ENCODE results near the gene ARRDC3. TPM values are rescaled to one million over a fixed set of nuclear protein-coding genes. Genes with fewer than 3 reads are reported as not detected.

Gene ARRDC3
- total RNA-seq, 1 experiment from 2014 or later: 41.6 TPM

DNA sequence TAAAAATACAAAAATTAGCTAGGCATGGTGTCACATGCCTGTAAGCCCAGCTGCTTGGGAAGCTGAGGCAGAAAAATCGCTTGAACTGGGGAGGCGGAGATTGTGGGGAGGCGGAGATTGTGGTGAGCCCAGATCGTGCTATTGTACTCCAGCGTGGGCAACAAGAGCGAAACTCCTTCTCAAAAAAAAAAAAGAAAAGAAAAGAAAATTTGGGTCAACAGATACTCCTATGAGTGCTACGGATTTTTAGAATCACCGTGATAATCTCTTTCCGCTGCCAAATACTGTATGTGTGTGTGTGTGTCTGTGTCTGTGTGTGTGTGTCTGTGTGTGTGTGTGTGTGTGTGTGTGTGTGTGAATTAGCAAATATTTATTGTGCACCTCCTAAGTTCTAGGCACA is 64.4 kb downstream of the ARRDC3 start:
- H3K9me3 Mint-ChIP-seq (ENCODE audit: unreplicated experiment): no peaks in the 10 kb centered on the region
- no peaks in the 10 kb centered on the region for H3K27me3 Mint-ChIP-seq (ENCODE audit: insufficient read depth, unreplicated experiment)
- H3K36me3 Mint-ChIP-seq (ENCODE audit: insufficient read depth, unreplicated experiment): no peaks in the 10 kb centered on the region
- no TSS peak for BruUV-seq (replicated peaks)
- intact Hi-C loops (cut with micrococcal nuclease): no loop called here
- no peak overlapping the region for H3K27ac Mint-ChIP-seq (ENCODE audit: low read depth, unreplicated experiment)
- H3K4me1 Mint-ChIP-seq (ENCODE audit: insufficient read depth, unreplicated experiment): peaks cover 8% of the 10 kb centered on the region
- ChIA-PET POLR2A (interaction anchor here (0.9 to 1.4 kb wide), 2 partner anchors 18 to 62 kb away, joined by 3 to 4 read pairs; no protein-coding TSS in a partner anchor), CTCF (no interaction called here)
- TF ChIP-seq, protein P1, sequence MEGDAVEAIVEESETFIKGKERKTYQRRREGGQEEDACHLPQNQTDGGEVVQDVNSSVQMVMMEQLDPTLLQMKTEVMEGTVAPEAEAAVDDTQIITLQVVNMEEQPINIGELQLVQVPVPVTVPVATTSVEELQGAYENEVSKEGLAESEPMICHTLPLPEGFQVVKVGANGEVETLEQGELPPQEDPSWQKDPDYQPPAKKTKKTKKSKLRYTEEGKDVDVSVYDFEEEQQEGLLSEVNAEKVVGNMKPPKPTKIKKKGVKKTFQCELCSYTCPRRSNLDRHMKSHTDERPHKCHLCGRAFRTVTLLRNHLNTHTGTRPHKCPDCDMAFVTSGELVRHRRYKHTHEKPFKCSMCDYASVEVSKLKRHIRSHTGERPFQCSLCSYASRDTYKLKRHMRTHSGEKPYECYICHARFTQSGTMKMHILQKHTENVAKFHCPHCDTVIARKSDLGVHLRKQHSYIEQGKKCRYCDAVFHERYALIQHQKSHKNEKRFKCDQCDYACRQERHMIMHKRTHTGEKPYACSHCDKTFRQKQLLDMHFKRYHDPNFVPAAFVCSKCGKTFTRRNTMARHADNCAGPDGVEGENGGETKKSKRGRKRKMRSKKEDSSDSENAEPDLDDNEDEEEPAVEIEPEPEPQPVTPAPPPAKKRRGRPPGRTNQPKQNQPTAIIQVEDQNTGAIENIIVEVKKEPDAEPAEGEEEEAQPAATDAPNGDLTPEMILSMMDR (IDR thresholded peaks at IDR 0.05; ENCODE audit: unreplicated experiment): no peak
- no peak for DNase-seq (ENCODE audit: unreplicated experiment)
- no peak overlapping the region for H3K4me3 Mint-ChIP-seq (ENCODE audit: unreplicated experiment)

Measured in MCF 10A (cell line).